Parathyroid adenoma (tissue), 2 donors: ENCODE results near the gene AKAP17A.

Source experiments
- H2AFZ ChIP-seq: fragments of 300-600 bp; sonication (generic); one replicate; pipeline ENCODE4 v1.7.0; 2017; ENCODE audit warnings: antibody characterized with exemption, mild to moderate bottlenecking
- H3K27ac ChIP-seq: fragments of 300-600 bp; sonication (generic); one replicate; pipeline ENCODE4 v1.7.0; 2017
- H3K27me3 ChIP-seq: fragments of 300-600 bp; sonication (generic); one replicate; pipeline ENCODE4 v1.7.0; 2017; ENCODE audit warnings: low read length; ENCODE audit not compliant: control insufficient read depth, insufficient read depth
- H3K36me3 ChIP-seq: fragments of 300-600 bp; sonication (generic); one replicate; pipeline ENCODE4 v1.7.0; 2017; ENCODE audit warnings: low read length; ENCODE audit not compliant: control insufficient read depth, insufficient read depth
- H3K4me1 ChIP-seq: fragments of 300-600 bp; sonication (generic); one replicate; pipeline ENCODE4 v1.7.0; 2017; ENCODE audit warnings: control low read depth
- H3K4me2 ChIP-seq: fragments of 300-600 bp; sonication (generic); one replicate; pipeline ENCODE4 v1.7.0; 2017; ENCODE audit warnings: low read length
- H3K4me3 ChIP-seq: fragments of 300-600 bp; sonication (generic); one replicate; pipeline ENCODE4 v1.7.0; 2017; ENCODE audit warnings: low read depth, low read length
- H3K79me2 ChIP-seq: fragments of 300-600 bp; sonication (generic); one replicate; pipeline ENCODE4 v1.7.0; 2017; ENCODE audit warnings: control low read depth
- H3K9ac ChIP-seq: fragments of 300-600 bp; sonication (generic); one replicate; pipeline ENCODE4 v1.7.0; 2017; ENCODE audit warnings: mild to moderate bottlenecking
- H3K9me3 ChIP-seq: fragments of 300-600 bp; sonication (generic); one replicate; pipeline ENCODE4 v1.7.0; 2017; ENCODE audit warnings: low read length; ENCODE audit not compliant: control insufficient read depth
- CTCF ChIP-seq: fragments of 300-600 bp; sonication (generic); IDR thresholded peaks from one replicate; pipeline ENCODE4 v1.7.0; 2017; ENCODE audit warnings: antibody characterized with exemption, mild to moderate bottlenecking
- donor health status: primary hyperparathyroidism.

Gene AKAP17A

GRCh38 chrX:1597345-1598020, 6.1 kb downstream of the AKAP17A start:
- no peaks in the 10 kb centered on the region for H3K9me3 ChIP-seq
- no peak overlapping the region for H3K4me3 ChIP-seq
- H3K4me2 ChIP-seq, result no peak overlapping the region
- H3K36me3 ChIP-seq, result no peaks in the 10 kb centered on the region
- no peaks in the 10 kb centered on the region for H3K27me3 ChIP-seq
- H3K9ac ChIP-seq, result no peak overlapping the region
- no peak overlapping the region for H2AFZ ChIP-seq
- H3K79me2 ChIP-seq, result peaks cover 11% of the 10 kb centered on the region
- no peak for TF ChIP-seq CTCF
- H3K4me1 ChIP-seq, result no peaks in the 10 kb centered on the region
- H3K27ac ChIP-seq, result no peak overlapping the region

GRCh38 chrX:1598021-1598875, 6.8 kb downstream of the AKAP17A start:
- H3K4me1 ChIP-seq, result no peaks in the 10 kb centered on the region
- H3K4me3 ChIP-seq, result no peak overlapping the region
- TF ChIP-seq CTCF, result no peak
- no peak overlapping the region for H2AFZ ChIP-seq
- no peak overlapping the region for H3K27ac ChIP-seq
- no peaks in the 10 kb centered on the region for H3K27me3 ChIP-seq
- H3K9ac ChIP-seq, result no peak overlapping the region
- H3K4me2 ChIP-seq, result no peak overlapping the region
- no peaks in the 10 kb centered on the region for H3K9me3 ChIP-seq
- no peaks in the 10 kb centered on the region for H3K36me3 ChIP-seq
- H3K79me2 ChIP-seq, result peaks cover 8% of the 10 kb centered on the region

- no peaks in the 10 kb centered on the region for H3K36me3 ChIP-seq
- peaks cover 8% of the 10 kb centered on the region for H3K79me2 ChIP-seq
- H3K27ac ChIP-seq, result no peak overlapping the region
- no peak overlapping the region for H3K4me3 ChIP-seq
- no peaks in the 10 kb centered on the region for H3K4me1 ChIP-seq
- H3K9ac ChIP-seq, result no peak overlapping the region
- no peak overlapping the region for H2AFZ ChIP-seq
- TF ChIP-seq CTCF, result no peak
- H3K4me2 ChIP-seq, result no peak overlapping the region
- no peaks in the 10 kb centered on the region for H3K9me3 ChIP-seq
- H3K27me3 ChIP-seq, result no peaks in the 10 kb centered on the region
Measured at GRCh38 chrX:1598876-1599790, 7.7 kb downstream of the AKAP17A start.

- H3K36me3 ChIP-seq, result no peaks in the 10 kb centered on the region
Measured at GRCh38 chrX:1599791-1600405, 8.5 kb downstream of the AKAP17A start.

More at GRCh38 chrX:1599791-1600405, 8.5 kb downstream of the AKAP17A start:
- H3K4me1 ChIP-seq, result no peaks in the 10 kb centered on the region
- H2AFZ ChIP-seq, result no peak overlapping the region
- no peak overlapping the region for H3K4me3 ChIP-seq
- no peak overlapping the region for H3K9ac ChIP-seq
- no peak overlapping the region for H3K27ac ChIP-seq
- H3K27me3 ChIP-seq, result no peaks in the 10 kb centered on the region
- no peaks in the 10 kb centered on the region for H3K9me3 ChIP-seq
- peaks cover 4% of the 10 kb centered on the region for H3K79me2 ChIP-seq
- H3K4me2 ChIP-seq, result no peak overlapping the region
- TF ChIP-seq CTCF, result no peak
